GM12878 (cell line): ENCODE measurements around the gene U2AF2. TPM values are rescaled to one million over a fixed set of nuclear protein-coding genes. Genes with fewer than 3 reads are reported as not detected.

Experiments used
- ATAC-seq: fragments of 200-7000 bp; cut with Tn5 transposase; 3 replicates; pipeline ENCODE4 v1.9.1; 2020; ENCODE audit warnings: mild to moderate bottlenecking, moderate library complexity
- BruUV-seq: library from RNA; stranded (reverse); fragments of 400-500 nt; replicated peaks from 2 replicates; lab custom pipeline; 2021; lab: Mats Ljungman, UMichigan
- CTCF ChIA-PET: fragments of 300-600 bp; sonication (Branson Sonifier 250); formaldehyde crosslinking; extraction: SDS; loops from one replicate; lab custom pipeline; 2021; ENCODE audit warnings: inconsistent platforms; lab: Yijun Ruan, JAX
- POLR2A ChIA-PET: fragments of 350-600 bp; formaldehyde crosslinking; extraction: SDS; loops from one replicate; lab custom pipeline; 2021; ENCODE audit warnings: inconsistent platforms; lab: Charles Lee
- RAD21 ChIA-PET: fragments of 300-600 bp; sonication (Branson Sonifier 250); formaldehyde crosslinking; loops from one replicate; lab custom pipeline; 2023; ENCODE audit warnings: antibody characterized with exemption; ENCODE audit not compliant: unreplicated experiment; lab: Charles Lee
- SMC1A ChIA-PET: fragments of 300-600 bp; sonication (Branson Sonifier 250); formaldehyde crosslinking; loops from one replicate; lab custom pipeline; 2023; ENCODE audit not compliant: unreplicated experiment, uncharacterized antibody; lab: Charles Lee
- DNase-seq: peaks from one replicate; pipeline ENCODE4 v3.0.0-alpha.2; 2011; ENCODE audit warnings: low read depth, low spot score
- FAIRE-seq: peaks from 3 replicates; lab custom pipeline; 2011; peaks lifted over from hg19 to GRCh38; lab: Jason Lieb, UNC
- H2AFZ ChIP-seq: 2 replicates; pipeline ENCODE4 v1.6.0; 2011; ENCODE audit warnings: low read depth, low read length, control low read depth; ENCODE audit not compliant: control insufficient read depth
- H3K27ac ChIP-seq: 2 replicates; pipeline ENCODE4 v1.5.1; 2011; ENCODE audit warnings: control low read depth; ENCODE audit not compliant: control insufficient read depth, insufficient read depth
- H3K27me3 ChIP-seq, 2 experiments: replicated peaks in 1 of 2; 2 replicates each; pipeline versions ENCODE4 v1.6.0 to v1.6.1; 2011; ENCODE audit warnings: low read length in 1 of 2; ENCODE audit not compliant: control insufficient read depth in 2 of 2, insufficient read depth in 2 of 2
- H3K36me3 ChIP-seq, 2 experiments: 2 replicates each; pipeline ENCODE4 v1.5.1; 2011; ENCODE audit warnings: low read length in 1 of 2; ENCODE audit not compliant: control insufficient read depth in 2 of 2, insufficient read depth in 2 of 2
- H3K4me1 ChIP-seq: 2 replicates; pipeline ENCODE4 v1.6.1; 2011; ENCODE audit warnings: mild to moderate bottlenecking, low read length, moderate library complexity, mixed read lengths; ENCODE audit not compliant: control insufficient read depth, insufficient read depth
- H3K4me2 ChIP-seq: 2 replicates; pipeline ENCODE4 v1.6.0; 2011; ENCODE audit warnings: control low read depth; ENCODE audit not compliant: control insufficient read depth, insufficient read depth
- H3K4me3 ChIP-seq: fragments of 200-600 bp; sonication (generic); 2 replicates; pipeline ENCODE4 v1.5.1; 2016
- H3K79me2 ChIP-seq: 2 replicates; pipeline ENCODE4 v1.6.0; 2011; ENCODE audit warnings: low read length; ENCODE audit not compliant: control insufficient read depth, insufficient read depth
- H3K9ac ChIP-seq: 2 replicates; pipeline ENCODE4 v1.8.0; 2011; ENCODE audit warnings: low read length, control low read depth, mixed read lengths; ENCODE audit not compliant: control insufficient read depth, insufficient read depth
- H3K9me3 ChIP-seq: replicated peaks from 3 replicates; pipeline ENCODE4 v1.5.1; 2011; ENCODE audit warnings: mild to moderate bottlenecking, low read length; ENCODE audit not compliant: control insufficient read depth, insufficient read depth
- H4K20me1 ChIP-seq: 2 replicates; pipeline ENCODE4 v1.6.0; 2011; ENCODE audit not compliant: control insufficient read depth, insufficient read depth
- ESRRA ChIP-seq: IDR thresholded peaks from 2 replicates; pipeline ENCODE4 v1.6.1; 2012; ENCODE audit warnings: mild to moderate bottlenecking, low read length, improper control_type of control experiment
- HDAC6 ChIP-seq: fragments of 200-600 bp; sonication (generic); IDR thresholded peaks from one replicate; pipeline ENCODE4 v1.8.0; 2017; ENCODE audit warnings: antibody characterized with exemption; ENCODE audit not compliant: unreplicated experiment
- JUND ChIP-seq: IDR thresholded peaks from 2 replicates; pipeline ENCODE4 v1.6.1; 2012; ENCODE audit warnings: low read depth, mild to moderate bottlenecking, low read length, improper control_type of control experiment, moderate library complexity
- MYB ChIP-seq: fragments of 150-350 bp; IDR thresholded peaks from 2 replicates; pipeline ENCODE4 v1.6.1; 2014; ENCODE audit warnings: mild to moderate bottlenecking, low read depth, low read length, borderline replicate concordance
- NR2C2 ChIP-seq: IDR thresholded peaks from 2 replicates; pipeline ENCODE4 v1.6.1; 2011; ENCODE audit warnings: borderline replicate concordance, low read depth; ENCODE audit not compliant: control insufficient read depth, insufficient read length
- RCOR1 ChIP-seq: conservative IDR thresholded peaks from 2 replicates; pipeline ENCODE4 v1.6.1; 2012; ENCODE audit warnings: low read depth, low read length, improper control_type of control experiment
- TAF1 ChIP-seq: IDR thresholded peaks from 2 replicates; pipeline ENCODE4 v1.6.1; 2011; ENCODE audit warnings: mild to moderate bottlenecking, low read depth, low read length, borderline replicate concordance
- YBX1 ChIP-seq: fragments of 450-650 bp; IDR thresholded peaks from 2 replicates; pipeline ENCODE4 v1.6.1; 2016; ENCODE audit warnings: antibody characterized with exemption
- ZSCAN29 ChIP-seq: fragments of 450-650 bp; IDR thresholded peaks from 2 replicates; pipeline ENCODE4 v1.6.1; 2017; ENCODE audit warnings: mild to moderate bottlenecking, moderate library complexity
- WGBS: methylation state at CpG from one replicate; pipeline ENCODE4 v1.1.6; 2016; ENCODE audit warnings: low lambda C conversion rate; ENCODE audit not compliant: insufficient replicate concordance, insufficient coverage; ENCODE audit errors: missing lambda C conversion rate; 5-methylcytosine and 5-hydroxymethylcytosine counted together
- in situ Hi-C: fragments of 300-500 bp; cut with MboI; formaldehyde crosslinking; loops from 9 replicates; pipeline ENCODE4 v1.14.3; 2018; ENCODE audit warnings: mixed read lengths
- intact Hi-C: fragments of 100-400 bp; cut with micrococcal nuclease; formaldehyde crosslinking; loops from one replicate; pipeline ENCODE4 v1.14.2; 2022; ENCODE audit not compliant: unreplicated experiment
- polyA plus RNA-seq, 11 experiments: library from polyadenylated mRNA; depleted of rRNA in 4 of 11; unstranded in 6 of 11; stranded (reverse) in 5 of 11; fragments of >200 nt; fragmentation: Nextera tagmentation in 4 of 11; fragmentation: Illumina TruSeq in 1 of 11; extraction: Ambion mirVana in 4 of 11; extraction: Trizol in 1 of 11; gene quantifications; 1 replicate in 1 of 11; 2 replicates in 10 of 11; pipeline versions ENCODE4 v1.2.1 to v1.2.3, GENCODE V29; 2011 to 2016; ENCODE audit warnings: inconsistent platforms in 2 of 11, missing spikeins in 2 of 11, low read depth in 1 of 11
- total RNA-seq, 4 experiments: library from RNA; depleted of rRNA in 3 of 4; stranded (reverse); fragments of >200 nt in 3 of 4; fragmentation: Illumina TruSeq in 1 of 4; extraction: Trizol in 1 of 4; gene quantifications; 2 replicates each; pipeline versions ENCODE4 v1.2.1 to v1.2.3, GENCODE V29; 2013 to 2021

The U2AF2 gene
- total and polyA plus RNA-seq, 10 of the 15 experiments (the other 5 are each of a cell fraction or from before 2014, with no cell fraction given), result 3.0 to 338 (median 130) TPM

DNA sequence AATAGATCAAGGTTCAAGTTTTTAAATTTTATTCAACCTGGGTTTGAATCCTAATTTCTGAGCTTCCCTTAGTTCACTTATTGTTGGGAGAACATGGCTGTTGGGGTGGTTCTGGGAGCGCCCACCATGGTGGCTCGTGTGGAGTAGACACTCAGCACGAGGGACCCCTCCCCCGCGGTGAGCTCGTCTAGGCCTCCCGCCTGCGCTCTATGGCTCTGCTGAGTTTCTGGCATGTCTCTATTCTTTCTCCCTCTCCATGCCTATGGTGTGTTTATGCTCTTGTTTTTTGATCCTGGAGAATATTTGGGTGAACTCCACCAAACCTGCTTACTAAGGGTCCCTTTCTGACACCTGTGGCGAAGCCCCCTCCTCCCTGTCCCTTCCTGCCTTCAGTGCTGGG lies 18.6 kb downstream of the U2AF2 start:
- no peak for ATAC-seq
- ChIA-PET SMC1A (interaction anchor here (0.7 kb wide), 1 partner anchor 134 kb away, joined by 3 read pairs; no protein-coding TSS in a partner anchor), POLR2A (interaction anchor here (1.2 kb wide), 1 partner anchor 16 kb away, joined by 3 read pairs; no protein-coding TSS in a partner anchor), CTCF (interaction anchor here (0.6 to 3.6 kb wide), 3 partner anchors 16 to 584 kb away, joined by 3 to 33 read pairs (median 4); no protein-coding TSS in a partner anchor), RAD21 (interaction anchor here (0.7 kb wide), 1 partner anchor 16 kb away, joined by 4 read pairs; no protein-coding TSS in a partner anchor)
- Histone ChIP-seq H3K4me3 (no peak overlapping the region), H4K20me1 (peaks cover 10% of the 10 kb centered on the region), H3K27me3 (no peaks in the 10 kb centered on the region), H3K9ac (no peak overlapping the region), H3K4me2 (no peak overlapping the region), H3K79me2 (peaks cover 38% of the 10 kb centered on the region), H2AFZ (no peak overlapping the region), H3K4me1 (peaks cover 12% of the 10 kb centered on the region), H3K36me3 (peaks cover 8 to 28% of the 10 kb centered on the region in 2 experiments; a peak in 3 of 4 replicates), H3K9me3 (no peaks in the 10 kb centered on the region), H3K27ac (no peak overlapping the region)
- in situ Hi-C loops (loop anchor here (25.0 kb wide), 1 partner anchor 1536 kb away; the partner anchor contains the start of gene CNOT3), intact Hi-C loops (no loop called here)
- BruUV-seq, result no TSS peak
- TF ChIP-seq TAF1 (no peak), ZSCAN29 (no peak), HDAC6 (no peak), YBX1 (no peak), NR2C2 (no peak), ESRRA (no peak), JUND (no peak), RCOR1 (no peak), MYB (no peak)
- WGBS, result 93% methylated on average over 9 of the region's 9 CpGs
- no peak for FAIRE-seq
- no peak for DNase-seq
